HL-60 (cell line): Measurements from ENCODE around the gene RAB17.

Source experiments
- DNase-seq, 2 experiments: peaks; one replicate each; pipeline ENCODE4 v3.0.0-alpha.2; 2010 to 2020; ENCODE audit warnings: low read depth in 1 of 2, low spot score in 1 of 2
- H3K27ac ChIP-seq: fragments of 250-450 bp; sonication (Bioruptor Pico); replicated peaks from 2 replicates; pipeline ENCODE4 v1.5.1; 2020; ENCODE audit warnings: mild to moderate bottlenecking, moderate library complexity
- H3K27me3 ChIP-seq: fragments of 250-450 bp; sonication (Bioruptor Pico); 2 replicates; pipeline ENCODE4 v1.5.1; 2021; ENCODE audit warnings: mild to moderate bottlenecking, moderate library complexity; ENCODE audit not compliant: insufficient read depth, poor library complexity, severe bottlenecking
- H3K4me3 ChIP-seq: replicated peaks from 2 replicates; pipeline ENCODE4 v1.5.1; 2011; ENCODE audit warnings: mild to moderate bottlenecking, control low read depth, low read length; ENCODE audit not compliant: insufficient read depth
- CTCF ChIP-seq: IDR thresholded peaks from one replicate; pipeline ENCODE4 v1.5.1; 2011; ENCODE audit warnings: low read length, control low read depth, inconsistent platforms; ENCODE audit not compliant: insufficient read depth
- GABPA ChIP-seq: IDR thresholded peaks from 2 replicates; pipeline ENCODE4 v1.6.1; 2012; ENCODE audit warnings: low read depth
- POLR2AphosphoS5 ChIP-seq: IDR thresholded peaks from 2 replicates; pipeline ENCODE4 v1.6.1; 2012; ENCODE audit warnings: low read depth
- REST ChIP-seq: IDR thresholded peaks from 2 replicates; pipeline ENCODE4 v1.6.1; 2012; ENCODE audit warnings: low read depth; ENCODE audit not compliant: insufficient replicate concordance
- SPI1 ChIP-seq: IDR thresholded peaks from 2 replicates; pipeline ENCODE4 v1.6.1; 2012; ENCODE audit warnings: low read depth, mild to moderate bottlenecking, borderline replicate concordance

The RAB17 gene

GRCh38 chr2:237588044-237588696, 2.4 kb downstream of the RAB17 start:
- H3K27me3 ChIP-seq = no peaks in the 10 kb centered on the region
- DNase-seq = no peak
- H3K27ac ChIP-seq = no peak overlapping the region
- H3K4me3 ChIP-seq = no peak overlapping the region
- TF ChIP-seq GABPA (no peak), POLR2AphosphoS5 (no peak), SPI1 (no peak), CTCF (no peak)

- Histone ChIP-seq H3K27ac (no peak overlapping the region), H3K4me3 (no peak overlapping the region), H3K27me3 (no peaks in the 10 kb centered on the region)
- TF ChIP-seq POLR2AphosphoS5 = no peak
- TF ChIP-seq REST = no peak
- TF ChIP-seq CTCF = no peak
- no peak for DNase-seq
These were observed 4.8 kb downstream of the RAB17 start for GRCh38 chr2:237585590-237586221.

GRCh38 chr2:237583385-237584295, 6.9 kb downstream of the RAB17 start:
- DNase-seq = no peak
- peaks cover 2% of the 10 kb centered on the region for H3K27me3 ChIP-seq
- H3K27ac ChIP-seq = no peak overlapping the region
- TF ChIP-seq SPI1 = no peak
- TF ChIP-seq REST = no peak
- no peak for TF ChIP-seq POLR2AphosphoS5
- no peak for TF ChIP-seq CTCF
- TF ChIP-seq GABPA = no peak
- H3K4me3 ChIP-seq = no peak overlapping the region
